Measurements from ENCODE around the gene TAOK3.
A peak's percentile ranks its signal among the peaks of the same experiment; 100 is the strongest.
"Not testable (repeated sequence)": the region's sequence is repeated elsewhere in the genome, so short reads cannot be mapped to it uniquely, and the experiment has no call there.

TAOK3 gene

DNA sequence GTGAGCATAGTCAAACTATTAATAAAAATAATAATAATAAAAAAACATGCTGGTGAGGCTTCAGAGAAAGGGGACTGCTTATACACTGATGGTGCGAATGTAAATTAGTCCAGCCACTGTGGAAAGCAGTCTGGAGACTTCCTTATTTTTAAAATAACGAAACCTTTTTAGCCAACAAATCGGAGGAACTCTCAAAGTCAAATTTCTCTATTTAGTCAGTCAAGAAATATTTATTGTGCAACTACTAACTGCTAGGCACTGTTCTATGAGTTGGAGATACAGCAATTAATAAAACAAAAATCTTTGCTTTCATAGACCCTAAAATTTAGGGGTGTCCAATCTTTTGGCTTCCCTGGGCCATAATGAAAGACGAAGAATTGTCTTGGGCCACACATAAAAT lies 10.8 kb downstream of the TAOK3 start:
- DNase-seq (ENCODE audit: low spot score in 2 of 2) (no peak), ATAC-seq (replicated peaks; ENCODE audit: extremely low read depth, poor library complexity, severe bottlenecking) (no peak)
- H3K9me3 Mint-ChIP-seq = no peaks in the 10 kb centered on the region
- no peak overlapping the region for H3K4me3 Mint-ChIP-seq
- peaks cover 34% of the 10 kb centered on the region for H3K4me1 Mint-ChIP-seq
- H3K36me3 Mint-ChIP-seq (ENCODE audit: insufficient read depth) = peaks cover 2% of the 10 kb centered on the region
- H3K27ac Mint-ChIP-seq (ENCODE audit: low read depth) = no peak overlapping the region
- no peaks in the 10 kb centered on the region for H3K27me3 Mint-ChIP-seq

DNA sequence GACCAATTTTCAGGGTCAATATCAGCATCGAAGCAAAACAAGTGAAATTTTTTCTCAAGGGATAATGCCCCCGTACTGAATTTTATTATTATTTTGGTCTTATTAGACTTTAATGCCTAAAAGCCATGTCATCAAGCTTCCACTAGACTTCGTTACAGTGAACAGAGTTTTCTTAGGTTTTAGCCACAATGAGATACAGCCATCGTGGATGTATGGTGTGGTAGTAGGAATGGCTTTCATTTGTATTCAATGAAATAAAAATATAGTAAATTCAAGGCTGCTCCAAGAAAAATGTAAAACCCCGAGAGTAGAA lies 11.7 kb downstream of the TAOK3 start:
- H3K9me3 Mint-ChIP-seq = no peaks in the 10 kb centered on the region
- H3K27me3 Mint-ChIP-seq = no peaks in the 10 kb centered on the region
- ATAC-seq (replicated peaks; ENCODE audit: extremely low read depth, poor library complexity, severe bottlenecking) (no peak), DNase-seq (ENCODE audit: low spot score in 2 of 2) (no peak)
- no peak overlapping the region for H3K27ac Mint-ChIP-seq (ENCODE audit: low read depth)
- peaks cover 37% of the 10 kb centered on the region for H3K4me1 Mint-ChIP-seq
- peaks cover 2% of the 10 kb centered on the region for H3K36me3 Mint-ChIP-seq (ENCODE audit: insufficient read depth)
- H3K4me3 Mint-ChIP-seq = no peak overlapping the region

DNA sequence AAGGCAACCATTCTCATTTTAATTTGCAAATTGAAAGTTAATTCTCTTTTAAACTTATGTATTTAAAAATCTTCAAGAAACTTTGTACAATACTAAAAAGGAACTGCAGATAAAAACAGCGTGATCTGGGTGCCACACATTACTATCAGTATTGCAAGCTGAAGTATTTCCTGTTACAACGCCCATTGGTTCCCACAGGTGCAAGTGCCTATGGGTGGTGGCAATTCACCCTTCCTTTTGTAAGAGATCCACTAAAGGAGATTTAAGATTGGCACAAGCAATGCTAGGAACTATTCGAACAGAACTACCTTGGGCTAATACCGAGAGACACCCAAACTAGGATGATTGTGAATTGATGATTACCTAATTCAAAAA lies 13.2 kb downstream of the TAOK3 start:
- H3K4me1 Mint-ChIP-seq = peaks cover 45% of the 10 kb centered on the region
- peak overlapping the region; percentile 92 for H3K27ac Mint-ChIP-seq (ENCODE audit: low read depth)
- peaks cover 2% of the 10 kb centered on the region for H3K36me3 Mint-ChIP-seq (ENCODE audit: insufficient read depth)
- no peaks in the 10 kb centered on the region for H3K9me3 Mint-ChIP-seq
- peak overlapping the region; percentile 88 for H3K4me3 Mint-ChIP-seq
- H3K27me3 Mint-ChIP-seq = no peaks in the 10 kb centered on the region
- ATAC-seq (replicated peaks; ENCODE audit: extremely low read depth, poor library complexity, severe bottlenecking) (peak; percentile 85), DNase-seq (ENCODE audit: low spot score in 2 of 2) (no peak)

DNA sequence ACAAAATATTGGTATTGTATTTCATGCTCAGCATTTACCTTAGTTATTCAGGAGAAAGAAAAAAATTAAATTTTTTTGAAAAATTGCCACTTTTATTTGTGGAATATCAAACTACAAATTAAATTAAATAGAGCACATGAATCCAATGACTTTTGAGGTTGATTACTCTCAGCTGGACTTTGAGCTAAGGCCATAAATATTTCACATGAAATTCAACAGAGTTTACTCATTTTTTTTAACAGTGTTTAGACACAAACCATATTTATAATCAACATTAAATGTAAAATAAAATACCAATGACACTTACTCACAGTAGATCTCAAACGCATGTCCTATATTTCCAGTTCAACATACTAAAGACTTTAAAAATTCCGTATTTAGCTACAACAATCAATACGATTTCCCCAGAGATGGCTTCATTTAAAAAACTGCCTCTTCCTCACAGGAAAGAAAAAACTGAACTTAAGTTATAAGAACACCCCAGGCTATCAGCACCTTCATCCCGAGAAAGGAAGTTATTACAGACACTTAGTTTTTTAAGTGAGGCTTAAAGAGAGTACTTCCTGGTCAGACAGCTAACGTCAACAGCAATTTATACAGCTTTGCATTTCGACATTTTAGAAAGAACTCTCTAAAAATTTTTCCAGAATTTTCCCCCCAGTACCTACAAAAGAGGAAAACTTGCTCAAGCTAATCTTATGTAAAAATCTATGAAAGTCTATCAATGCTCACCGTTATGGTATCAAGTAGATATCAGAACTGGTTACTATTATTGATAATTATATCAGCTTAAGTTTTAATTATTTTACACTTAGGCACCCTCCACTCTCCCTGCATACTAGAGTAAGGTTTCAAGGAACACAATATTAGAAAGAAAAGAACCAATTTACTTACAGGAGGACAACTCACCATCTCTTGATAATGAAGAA lies 13.8 kb downstream of the TAOK3 start:
- Mint-ChIP-seq H3K4me3 (peak overlapping the region; percentile 88), H3K27ac (ENCODE audit: low read depth) (peak overlapping the region; percentile 92), H3K27me3 (no peaks in the 10 kb centered on the region), H3K9me3 (no peaks in the 10 kb centered on the region), H3K36me3 (ENCODE audit: insufficient read depth) (peaks cover 2% of the 10 kb centered on the region), H3K4me1 (peaks cover 47% of the 10 kb centered on the region)
- no peak for DNase-seq (ENCODE audit: low spot score in 2 of 2)
- peak; percentile 47 for ATAC-seq (replicated peaks; ENCODE audit: extremely low read depth, poor library complexity, severe bottlenecking)

DNA sequence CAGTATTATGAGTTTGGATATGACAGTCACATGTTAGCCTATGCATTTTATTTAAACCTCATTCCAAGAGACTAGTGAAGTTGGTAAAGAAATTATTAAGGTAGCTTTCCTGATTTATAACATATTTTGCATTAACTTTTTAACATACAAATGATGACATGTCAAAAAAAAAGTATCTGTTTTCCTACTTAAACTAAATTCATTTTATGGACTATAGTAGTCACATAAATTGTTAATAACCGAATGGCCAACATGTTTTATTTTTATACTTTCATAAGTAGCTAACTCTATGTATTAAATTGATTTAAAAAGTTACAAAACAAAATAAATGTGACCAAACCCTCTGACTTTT lies 14.7 kb downstream of the TAOK3 start:
- peaks cover 49% of the 10 kb centered on the region for H3K4me1 Mint-ChIP-seq
- H3K27ac Mint-ChIP-seq (ENCODE audit: low read depth) = peak overlapping the region; percentile 85
- DNase-seq (ENCODE audit: low spot score in 2 of 2) (no peak), ATAC-seq (replicated peaks; ENCODE audit: extremely low read depth, poor library complexity, severe bottlenecking) (no peak)
- peak overlapping the region; percentile 88 for H3K4me3 Mint-ChIP-seq
- H3K9me3 Mint-ChIP-seq = no peaks in the 10 kb centered on the region
- H3K27me3 Mint-ChIP-seq = no peaks in the 10 kb centered on the region
- H3K36me3 Mint-ChIP-seq (ENCODE audit: insufficient read depth) = peaks cover 2% of the 10 kb centered on the region

DNA sequence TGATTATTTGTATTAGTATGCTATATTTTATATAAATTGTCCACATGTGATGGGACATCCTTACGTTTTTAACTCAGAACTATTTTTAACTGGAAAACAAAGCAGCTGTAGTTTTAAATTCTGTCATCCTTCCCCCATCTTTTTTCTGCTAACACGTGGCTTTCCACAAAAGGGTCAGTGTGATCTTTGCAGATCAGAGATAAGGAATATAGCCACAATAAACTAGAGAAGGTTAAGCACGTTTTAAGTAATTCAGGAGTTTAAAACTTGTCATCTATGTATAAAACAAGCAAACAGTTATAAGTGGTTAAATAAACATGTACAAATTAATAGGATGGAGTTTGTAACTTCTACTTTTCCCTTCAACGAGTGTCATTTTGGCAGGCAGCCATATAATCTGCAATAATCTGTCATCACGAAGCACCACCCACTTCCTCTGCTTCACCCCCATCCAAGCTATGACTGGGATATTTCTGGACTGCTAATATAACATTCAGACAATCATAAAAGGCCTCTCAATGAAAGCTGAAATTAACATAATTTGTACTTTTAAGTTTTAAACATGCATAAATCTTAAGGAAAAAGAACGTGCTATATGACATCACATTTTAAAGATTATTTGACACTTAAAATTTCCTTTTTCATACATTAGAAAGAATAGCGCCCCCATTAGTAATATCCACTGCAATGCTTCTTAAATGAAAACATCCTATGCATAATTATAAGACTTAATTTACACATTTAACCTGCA lies 15.3 kb downstream of the TAOK3 start:
- DNase-seq (ENCODE audit: low spot score in 2 of 2) = peak in 1 of 2 donors; percentile 55
- Mint-ChIP-seq H3K4me1 (peaks cover 51% of the 10 kb centered on the region), H3K9me3 (no peaks in the 10 kb centered on the region)

DNA sequence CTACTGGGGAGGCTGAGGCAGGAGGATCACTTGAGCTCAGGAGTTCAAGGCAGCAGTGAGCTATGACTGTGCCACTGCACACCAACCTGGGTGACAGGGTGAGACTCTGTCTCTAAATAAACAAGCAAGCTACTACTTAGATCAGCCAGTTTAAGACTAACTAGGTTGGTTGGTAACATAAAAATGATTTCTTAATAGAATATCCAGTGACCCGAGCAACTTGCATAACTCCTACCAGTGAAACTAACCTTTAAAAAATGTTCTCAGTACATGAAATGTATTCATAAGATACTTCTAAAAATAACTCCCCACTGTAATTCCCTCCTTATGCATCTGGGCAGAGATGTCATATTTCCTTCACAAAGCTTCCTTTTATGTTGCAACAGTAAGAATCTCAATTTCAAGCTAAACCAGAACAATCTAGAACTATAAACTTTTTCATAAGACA lies 15.9 kb downstream of the TAOK3 start:
- DNase-seq (ENCODE audit: low spot score in 2 of 2) (no peak), ATAC-seq (replicated peaks; ENCODE audit: extremely low read depth, poor library complexity, severe bottlenecking) (no peak)
- H3K9me3 Mint-ChIP-seq = no peaks in the 10 kb centered on the region
- no peaks in the 10 kb centered on the region for H3K27me3 Mint-ChIP-seq
- H3K4me3 Mint-ChIP-seq = peak overlapping the region; percentile 88
- H3K27ac Mint-ChIP-seq (ENCODE audit: low read depth) = peak overlapping the region; percentile 85
- no peaks in the 10 kb centered on the region for H3K36me3 Mint-ChIP-seq (ENCODE audit: insufficient read depth)
- H3K4me1 Mint-ChIP-seq = peaks cover 51% of the 10 kb centered on the region

More for the DNA sequence above, 15.3 kb downstream of the TAOK3 start:
- Mint-ChIP-seq H3K27me3 (no peaks in the 10 kb centered on the region), H3K36me3 (ENCODE audit: insufficient read depth) (peaks cover 2% of the 10 kb centered on the region), H3K4me3 (peak overlapping the region; percentile 88), H3K27ac (ENCODE audit: low read depth) (peak overlapping the region; percentile 85)
- peak; percentile 70 for ATAC-seq (replicated peaks; ENCODE audit: extremely low read depth, poor library complexity, severe bottlenecking)

DNA sequence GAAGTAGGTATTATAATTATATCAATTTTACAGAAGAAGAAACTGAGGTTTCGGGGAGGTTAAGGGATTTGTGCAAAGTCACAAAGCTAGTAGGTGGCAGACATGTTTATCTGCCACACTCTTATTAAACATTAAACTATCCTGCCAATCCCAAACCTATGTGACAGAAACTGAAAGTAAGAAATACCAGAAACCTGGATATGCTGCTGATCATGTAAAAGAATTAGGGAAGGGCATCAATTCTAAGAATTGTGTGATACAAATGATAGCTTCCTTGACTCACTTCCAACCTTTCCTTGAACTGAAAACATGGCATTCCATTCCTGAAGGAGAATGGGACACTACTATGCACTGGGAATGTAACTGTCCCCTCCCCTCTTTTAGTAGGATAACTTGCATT lies 16.9 kb downstream of the TAOK3 start:
- H3K4me1 Mint-ChIP-seq = peaks cover 51% of the 10 kb centered on the region
- H3K9me3 Mint-ChIP-seq = no peaks in the 10 kb centered on the region
- no peak for ATAC-seq (replicated peaks; ENCODE audit: extremely low read depth, poor library complexity, severe bottlenecking)
- H3K27ac Mint-ChIP-seq (ENCODE audit: low read depth) = no peak overlapping the region
- H3K36me3 Mint-ChIP-seq (ENCODE audit: insufficient read depth) = no peaks in the 10 kb centered on the region
- H3K4me3 Mint-ChIP-seq = no peak overlapping the region
- no peak for DNase-seq (ENCODE audit: low spot score in 2 of 2)
- no peaks in the 10 kb centered on the region for H3K27me3 Mint-ChIP-seq

DNA sequence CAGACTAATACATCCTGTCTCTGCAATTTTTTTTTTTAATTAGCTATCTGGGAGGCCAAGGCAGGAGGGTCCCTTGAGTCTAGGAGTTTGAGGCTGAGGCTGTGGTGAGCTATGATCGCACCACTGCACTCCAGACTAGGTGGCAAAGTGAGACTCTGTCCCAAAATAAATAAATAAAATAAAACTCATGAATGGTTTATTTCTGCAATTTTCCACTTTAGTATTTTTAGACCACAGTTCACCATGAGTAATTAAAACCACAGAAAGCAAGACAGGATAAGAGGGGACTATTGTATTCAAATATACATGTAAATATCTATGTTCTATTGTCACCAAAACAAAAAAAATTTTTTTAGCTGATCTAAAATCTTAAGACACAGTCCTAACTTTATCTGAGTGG lies 17.8 kb downstream of the TAOK3 start:
- H3K4me3 Mint-ChIP-seq = no peak overlapping the region
- no peak for ATAC-seq (replicated peaks; ENCODE audit: extremely low read depth, poor library complexity, severe bottlenecking)
- no peaks in the 10 kb centered on the region for H3K9me3 Mint-ChIP-seq
- H3K27me3 Mint-ChIP-seq = no peaks in the 10 kb centered on the region
- H3K4me1 Mint-ChIP-seq = peaks cover 51% of the 10 kb centered on the region
- peaks cover 4% of the 10 kb centered on the region for H3K36me3 Mint-ChIP-seq (ENCODE audit: insufficient read depth)
- DNase-seq (ENCODE audit: low spot score in 2 of 2) = no peak
- H3K27ac Mint-ChIP-seq (ENCODE audit: low read depth) = no peak overlapping the region

DNA sequence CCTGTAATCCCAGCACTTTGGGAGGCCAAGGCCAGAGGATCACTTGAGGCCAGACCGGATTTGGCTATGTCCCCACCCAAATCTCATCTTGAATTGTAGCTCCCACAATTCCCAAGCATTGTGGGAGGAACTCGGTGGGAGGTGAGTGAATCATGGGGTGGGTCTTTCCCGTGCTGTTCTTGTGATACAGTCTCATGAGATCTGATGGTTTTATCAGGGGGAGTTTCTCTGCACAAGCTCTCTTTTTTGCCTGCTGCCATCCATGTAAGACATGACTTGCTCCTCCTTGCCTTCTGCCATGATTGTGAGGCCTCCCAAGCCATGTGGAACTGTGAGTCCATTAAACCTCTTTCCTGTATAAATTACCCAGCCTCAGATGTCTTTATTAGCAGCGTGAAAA lies 18.2 kb downstream of the TAOK3 start:
- H3K4me3 Mint-ChIP-seq; H3K9me3 Mint-ChIP-seq; DNase-seq (ENCODE audit: low spot score in 2 of 2); H3K36me3 Mint-ChIP-seq (ENCODE audit: insufficient read depth); H3K27me3 Mint-ChIP-seq; H3K27ac Mint-ChIP-seq (ENCODE audit: low read depth); ATAC-seq (replicated peaks; ENCODE audit: extremely low read depth, poor library complexity, severe bottlenecking): not testable (repeated sequence)
- peaks cover 47% of the 10 kb centered on the region for H3K4me1 Mint-ChIP-seq

DNA sequence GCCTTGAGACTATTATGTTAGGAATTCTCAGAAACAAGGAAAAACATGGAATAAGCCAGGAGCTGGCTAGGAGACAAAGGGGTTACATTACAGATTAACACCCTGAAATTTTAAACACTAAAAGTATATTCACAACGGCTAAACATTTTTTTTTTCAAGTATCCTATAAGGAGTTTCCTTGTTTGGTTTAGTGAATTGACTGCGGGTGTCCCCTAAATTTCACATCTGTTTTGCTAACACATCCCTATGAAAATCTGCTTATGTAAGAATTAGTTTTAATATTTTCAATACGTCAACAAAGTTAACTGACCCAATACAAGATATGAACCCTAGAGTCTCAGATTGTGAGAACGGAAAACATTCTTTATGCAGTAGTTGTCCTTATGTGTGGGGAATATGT lies 19.0 kb downstream of the TAOK3 start:
- Mint-ChIP-seq H3K4me3 (no peak overlapping the region), H3K27ac (ENCODE audit: low read depth) (peak overlapping the region; percentile 52), H3K4me1 (peaks cover 40% of the 10 kb centered on the region), H3K36me3 (ENCODE audit: insufficient read depth) (peaks cover 6% of the 10 kb centered on the region), H3K27me3 (no peaks in the 10 kb centered on the region), H3K9me3 (no peaks in the 10 kb centered on the region)
- no peak for ATAC-seq (replicated peaks; ENCODE audit: extremely low read depth, poor library complexity, severe bottlenecking)
- DNase-seq (ENCODE audit: low spot score in 2 of 2) = no peak

DNA sequence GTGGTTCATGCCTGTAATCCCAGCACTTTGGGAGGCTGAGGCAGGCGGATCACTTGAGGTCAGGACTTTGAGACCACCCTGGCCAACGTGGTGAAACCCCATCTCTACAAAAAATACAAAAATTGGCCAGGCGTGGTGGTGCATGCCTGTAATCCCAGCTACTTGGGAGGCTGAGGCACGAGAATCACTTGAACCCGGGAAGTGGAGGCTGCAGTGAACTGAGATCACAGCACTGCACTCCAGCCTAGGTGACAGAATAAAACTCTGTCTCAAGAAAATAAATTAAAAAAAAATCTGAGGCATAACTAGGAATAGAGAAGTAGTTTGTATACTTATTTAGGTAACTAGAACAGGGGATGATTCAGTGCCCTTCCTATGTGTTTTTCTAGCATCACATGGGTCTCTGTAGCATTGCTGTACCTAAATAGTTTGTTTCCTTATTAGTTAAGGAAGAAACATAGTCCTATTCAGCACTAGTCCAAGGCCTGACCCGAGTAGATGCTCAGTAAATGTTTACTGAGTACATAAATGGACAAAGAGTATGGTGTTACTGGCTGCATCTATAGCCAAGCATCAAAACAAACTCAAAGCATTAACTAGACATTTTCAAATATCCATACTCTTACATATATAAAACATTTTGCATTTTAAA lies 21.7 kb downstream of the TAOK3 start:
- Mint-ChIP-seq H3K4me3 (no peak overlapping the region), H3K27ac (ENCODE audit: low read depth) (no peak overlapping the region), H3K4me1 (peaks cover 44% of the 10 kb centered on the region), H3K36me3 (ENCODE audit: insufficient read depth) (peaks cover 6% of the 10 kb centered on the region), H3K27me3 (no peaks in the 10 kb centered on the region), H3K9me3 (no peaks in the 10 kb centered on the region)
- ATAC-seq (replicated peaks; ENCODE audit: extremely low read depth, poor library complexity, severe bottlenecking) (no peak), DNase-seq (ENCODE audit: low spot score in 2 of 2) (no peak)
